ENCODE results near the gene STK10.

Gene STK10

GRCh38 chr5:172102913-172103626 lies 85.0 kb downstream of the STK10 start:
- Histone ChIP-seq H3K9me3 (ENCODE audit: low read length) (no peaks in the 10 kb centered on the region), H3K9me2 (ENCODE audit: low read depth, low read length) (no peaks in the 10 kb centered on the region), H3K36me3 (ENCODE audit: insufficient read depth, low read length) (peaks cover 42% of the 10 kb centered on the region; the same call in 1 of the 2 replicates), H3K4me2 (ENCODE audit: low read length) (no peak overlapping the region), H3K9ac (ENCODE audit: low read length) (no peak overlapping the region), H2AFZ (ENCODE audit: low read length) (no peak overlapping the region), H3K4me1 (ENCODE audit: insufficient read depth, low read length, severe bottlenecking) (peaks cover 15% of the 10 kb centered on the region), H3K27me3 (ENCODE audit: insufficient read depth, low read length) (no peaks in the 10 kb centered on the region), H3F3A (ENCODE audit: insufficient read depth, low read length) (no peaks in the 10 kb centered on the region), H4K20me1 (ENCODE audit: insufficient read depth, low read length) (no peaks in the 10 kb centered on the region), H3K79me2 (ENCODE audit: insufficient read depth, low read length) (no peaks in the 10 kb centered on the region), H3K27ac (ENCODE audit: low read depth, low read length, poor library complexity, severe bottlenecking) (no peak overlapping the region), H3K4me3 (ENCODE audit: low read depth, low read length, poor library complexity, severe bottlenecking) (no peak overlapping the region)
- TF ChIP-seq EZH2 (IDR thresholded peaks at IDR 0.05; ENCODE audit: borderline replicate concordance, low read length), result no peak

GRCh38 chr5:172102218-172102870 lies 85.7 kb downstream of the STK10 start:
- no peaks in the 10 kb centered on the region for H3K9me2 ChIP-seq (ENCODE audit: low read depth, low read length)

GRCh38 chr5:172101547-172102217 lies 86.3 kb downstream of the STK10 start:
- TF ChIP-seq, protein P1, sequence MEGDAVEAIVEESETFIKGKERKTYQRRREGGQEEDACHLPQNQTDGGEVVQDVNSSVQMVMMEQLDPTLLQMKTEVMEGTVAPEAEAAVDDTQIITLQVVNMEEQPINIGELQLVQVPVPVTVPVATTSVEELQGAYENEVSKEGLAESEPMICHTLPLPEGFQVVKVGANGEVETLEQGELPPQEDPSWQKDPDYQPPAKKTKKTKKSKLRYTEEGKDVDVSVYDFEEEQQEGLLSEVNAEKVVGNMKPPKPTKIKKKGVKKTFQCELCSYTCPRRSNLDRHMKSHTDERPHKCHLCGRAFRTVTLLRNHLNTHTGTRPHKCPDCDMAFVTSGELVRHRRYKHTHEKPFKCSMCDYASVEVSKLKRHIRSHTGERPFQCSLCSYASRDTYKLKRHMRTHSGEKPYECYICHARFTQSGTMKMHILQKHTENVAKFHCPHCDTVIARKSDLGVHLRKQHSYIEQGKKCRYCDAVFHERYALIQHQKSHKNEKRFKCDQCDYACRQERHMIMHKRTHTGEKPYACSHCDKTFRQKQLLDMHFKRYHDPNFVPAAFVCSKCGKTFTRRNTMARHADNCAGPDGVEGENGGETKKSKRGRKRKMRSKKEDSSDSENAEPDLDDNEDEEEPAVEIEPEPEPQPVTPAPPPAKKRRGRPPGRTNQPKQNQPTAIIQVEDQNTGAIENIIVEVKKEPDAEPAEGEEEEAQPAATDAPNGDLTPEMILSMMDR (IDR thresholded peaks at IDR 0.05; ENCODE audit: low read length), result no peak
- no peak for TF ChIP-seq EZH2 (IDR thresholded peaks at IDR 0.05; ENCODE audit: borderline replicate concordance, low read length)
- Histone ChIP-seq H4K20me1 (ENCODE audit: insufficient read depth, low read length) (no peaks in the 10 kb centered on the region), H3K9me3 (ENCODE audit: low read length) (no peaks in the 10 kb centered on the region), H3K79me2 (ENCODE audit: insufficient read depth, low read length) (no peaks in the 10 kb centered on the region), H3K9me2 (ENCODE audit: low read depth, low read length) (no peaks in the 10 kb centered on the region), H2AFZ (ENCODE audit: low read length) (no peak overlapping the region), H3K4me1 (ENCODE audit: insufficient read depth, low read length, severe bottlenecking) (peaks cover 1% of the 10 kb centered on the region), H3F3A (ENCODE audit: insufficient read depth, low read length) (no peaks in the 10 kb centered on the region), H3K4me2 (ENCODE audit: low read length) (no peak overlapping the region), H3K36me3 (ENCODE audit: insufficient read depth, low read length) (peaks cover 51% of the 10 kb centered on the region; the same call in 1 of the 2 replicates), H3K9ac (ENCODE audit: low read length) (no peak overlapping the region), H3K4me3 (ENCODE audit: low read depth, low read length, poor library complexity, severe bottlenecking) (no peak overlapping the region), H3K27me3 (ENCODE audit: insufficient read depth, low read length) (no peaks in the 10 kb centered on the region), H3K27ac (ENCODE audit: low read depth, low read length, poor library complexity, severe bottlenecking) (no peak overlapping the region)

More at GRCh38 chr5:172102218-172102870, 85.7 kb downstream of the STK10 start:
- Histone ChIP-seq H3K27me3 (ENCODE audit: insufficient read depth, low read length) (no peaks in the 10 kb centered on the region), H3K9ac (ENCODE audit: low read length) (no peak overlapping the region), H3K4me3 (ENCODE audit: low read depth, low read length, poor library complexity, severe bottlenecking) (no peak overlapping the region), H3K79me2 (ENCODE audit: insufficient read depth, low read length) (no peaks in the 10 kb centered on the region), H4K20me1 (ENCODE audit: insufficient read depth, low read length) (no peaks in the 10 kb centered on the region), H3F3A (ENCODE audit: insufficient read depth, low read length) (no peaks in the 10 kb centered on the region), H3K27ac (ENCODE audit: low read depth, low read length, poor library complexity, severe bottlenecking) (no peak overlapping the region), H3K9me3 (ENCODE audit: low read length) (no peaks in the 10 kb centered on the region), H3K36me3 (ENCODE audit: insufficient read depth, low read length) (peaks cover 49% of the 10 kb centered on the region; the same call in 1 of the 2 replicates), H3K4me1 (ENCODE audit: insufficient read depth, low read length, severe bottlenecking) (peaks cover 8% of the 10 kb centered on the region), H3K4me2 (ENCODE audit: low read length) (no peak overlapping the region), H2AFZ (ENCODE audit: low read length) (no peak overlapping the region)
- TF ChIP-seq, protein P1 (IDR thresholded peaks at IDR 0.05; ENCODE audit: low read length), result no peak
- TF ChIP-seq EZH2 (IDR thresholded peaks at IDR 0.05; ENCODE audit: borderline replicate concordance, low read length), result no peak
